ENCODE measurements around the gene EHMT1.

The EHMT1 gene

GRCh38 chr9:137618105-137619067 is at the start of gene EHMT1:
TSS of gene EHMT1 (plus strand) at chr9:137619005. CDS start at chr9:137619029, 24 bp downstream.
- peak; percentile 97 for DNase-seq (ENCODE audit: low spot score)

- no peak for DNase-seq (ENCODE audit: low spot score)
These were observed 49.1 kb upstream of the EHMT1 start for GRCh38 chr9:137569609-137570203.

- no peak for DNase-seq (ENCODE audit: low spot score)
These were observed 48.2 kb upstream of the EHMT1 start for GRCh38 chr9:137570566-137570965.

- no peak for DNase-seq (ENCODE audit: low spot score)
These were observed 44.6 kb upstream of the EHMT1 start for GRCh38 chr9:137574192-137574591.

GRCh38 chr9:137575364-137575715 is 43.5 kb upstream of the EHMT1 start:
- no peak for DNase-seq (ENCODE audit: low spot score)

GRCh38 chr9:137575716-137576411 is 42.9 kb upstream of the EHMT1 start:
- DNase-seq (ENCODE audit: low spot score), result no peak

- peak; percentile 97 for DNase-seq (ENCODE audit: low spot score)
These were observed 40.1 kb upstream of the EHMT1 start, which contains the start of gene DPH7 for GRCh38 chr9:137578518-137579258. TSS of gene DPH7 (minus strand) at chr9:137578925. CDS start at chr9:137578777, 148 bp downstream.

GRCh38 chr9:137579259-137579604 is 39.6 kb upstream of the EHMT1 start:
- peak; percentile 30 for DNase-seq (ENCODE audit: low spot score)

- DNase-seq (ENCODE audit: low spot score), result no peak
These were observed 38.4 kb upstream of the EHMT1 start for GRCh38 chr9:137580209-137580953.

- no peak for DNase-seq (ENCODE audit: low spot score)
These were observed 37.9 kb upstream of the EHMT1 start for GRCh38 chr9:137580954-137581322.

- no peak for DNase-seq (ENCODE audit: low spot score)
These were observed 37.2 kb upstream of the EHMT1 start for GRCh38 chr9:137581361-137582285.

- peak; percentile 67 for DNase-seq (ENCODE audit: low spot score)
These were observed 36.4 kb upstream of the EHMT1 start for GRCh38 chr9:137582286-137582860.

- no peak for DNase-seq (ENCODE audit: low spot score)
These were observed 35.5 kb upstream of the EHMT1 start for GRCh38 chr9:137583347-137583746.

GRCh38 chr9:137583957-137584356 is 34.8 kb upstream of the EHMT1 start:
- no peak for DNase-seq (ENCODE audit: low spot score)

GRCh38 chr9:137586854-137587253 is 32.0 kb upstream of the EHMT1 start:
- DNase-seq (ENCODE audit: low spot score), result no peak

GRCh38 chr9:137588311-137588710 is 30.5 kb upstream of the EHMT1 start:
- DNase-seq (ENCODE audit: low spot score), result no peak

GRCh38 chr9:137588891-137589290 is 29.9 kb upstream of the EHMT1 start:
- no peak for DNase-seq (ENCODE audit: low spot score)

GRCh38 chr9:137589441-137590122 is 29.2 kb upstream of the EHMT1 start:
- no peak for DNase-seq (ENCODE audit: low spot score)

- DNase-seq (ENCODE audit: low spot score), result no peak
These were observed 28.7 kb upstream of the EHMT1 start for GRCh38 chr9:137590123-137590468.

All from HuH-7 (cell line).